ENCODE results near the gene MED13. TPM values are rescaled to one million over a fixed set of nuclear protein-coding genes. Genes with fewer than 3 reads are reported as not detected.

Gene MED13
- total RNA-seq, 4 donors from 2014 or later: 58.8 to 129 (median 75.9) TPM

DNA sequence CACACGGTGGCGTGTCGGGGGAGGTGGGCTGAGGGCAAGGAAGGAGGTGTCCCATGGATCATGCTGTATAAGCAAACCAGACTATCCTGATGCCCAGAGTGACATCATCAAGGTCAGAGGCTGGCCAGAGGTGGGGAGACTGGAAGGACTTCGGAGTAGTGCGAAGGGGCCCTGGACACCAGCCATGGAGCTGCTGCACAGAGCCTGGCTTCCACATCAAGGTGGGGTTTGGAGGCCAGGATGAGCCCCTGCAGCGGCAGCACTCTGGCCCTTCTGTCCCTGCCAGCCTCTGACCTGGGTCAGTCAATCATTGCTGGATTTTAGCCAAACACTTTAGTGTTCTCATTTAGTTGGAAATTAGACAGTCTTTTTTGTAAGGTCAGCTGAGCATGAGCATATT, 34.8 kb downstream of the MED13 start:
- TF ChIP-seq POLR2A (IDR thresholded peaks at IDR 0.05) (no peak), EP300 (IDR thresholded peaks at IDR 0.05) (no peak), POLR2AphosphoS5 (IDR thresholded peaks at IDR 0.05) (no peak)
- TF ChIP-seq, protein P1, sequence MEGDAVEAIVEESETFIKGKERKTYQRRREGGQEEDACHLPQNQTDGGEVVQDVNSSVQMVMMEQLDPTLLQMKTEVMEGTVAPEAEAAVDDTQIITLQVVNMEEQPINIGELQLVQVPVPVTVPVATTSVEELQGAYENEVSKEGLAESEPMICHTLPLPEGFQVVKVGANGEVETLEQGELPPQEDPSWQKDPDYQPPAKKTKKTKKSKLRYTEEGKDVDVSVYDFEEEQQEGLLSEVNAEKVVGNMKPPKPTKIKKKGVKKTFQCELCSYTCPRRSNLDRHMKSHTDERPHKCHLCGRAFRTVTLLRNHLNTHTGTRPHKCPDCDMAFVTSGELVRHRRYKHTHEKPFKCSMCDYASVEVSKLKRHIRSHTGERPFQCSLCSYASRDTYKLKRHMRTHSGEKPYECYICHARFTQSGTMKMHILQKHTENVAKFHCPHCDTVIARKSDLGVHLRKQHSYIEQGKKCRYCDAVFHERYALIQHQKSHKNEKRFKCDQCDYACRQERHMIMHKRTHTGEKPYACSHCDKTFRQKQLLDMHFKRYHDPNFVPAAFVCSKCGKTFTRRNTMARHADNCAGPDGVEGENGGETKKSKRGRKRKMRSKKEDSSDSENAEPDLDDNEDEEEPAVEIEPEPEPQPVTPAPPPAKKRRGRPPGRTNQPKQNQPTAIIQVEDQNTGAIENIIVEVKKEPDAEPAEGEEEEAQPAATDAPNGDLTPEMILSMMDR (IDR thresholded peaks at IDR 0.05): no peak
- H3K4me3 ChIP-seq: no peak overlapping the region

DNA sequence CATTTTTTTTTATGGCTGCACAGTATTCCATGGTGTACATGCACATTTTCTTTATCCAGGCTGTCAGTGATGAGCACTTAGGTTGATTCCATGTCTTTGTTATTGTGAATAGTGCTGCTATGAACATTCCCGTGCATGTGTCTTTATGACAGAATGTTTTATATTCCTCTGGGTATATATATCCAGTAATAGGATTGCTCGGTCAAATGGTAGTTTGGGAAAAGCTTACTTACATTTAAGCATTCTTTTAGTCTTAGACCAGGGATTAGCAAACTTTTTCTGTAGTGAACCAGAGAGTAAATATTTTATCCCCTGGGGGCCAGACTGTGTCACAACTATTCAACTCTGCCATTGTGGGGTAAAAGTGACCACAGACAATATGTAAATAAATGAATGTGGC, 40.2 kb downstream of the MED13 start:
- TF ChIP-seq EP300 (IDR thresholded peaks at IDR 0.05): no peak
- TF ChIP-seq POLR2AphosphoS5 (IDR thresholded peaks at IDR 0.05): no peak
- TF ChIP-seq, protein P1 (IDR thresholded peaks at IDR 0.05): no peak
- TF ChIP-seq POLR2A (IDR thresholded peaks at IDR 0.05): no peak
- no peaks in the 10 kb centered on the region for H3K27me3 ChIP-seq
- no peak overlapping the region for H3K4me3 ChIP-seq
- H3K27ac ChIP-seq: no peak overlapping the region
- H3K4me1 ChIP-seq: no peaks in the 10 kb centered on the region
- peaks cover 81% of the 10 kb centered on the region for H3K36me3 ChIP-seq
- 68% methylated on average over 2 of the region's 2 CpGs for WGBS
- DNase-seq (ENCODE audit: low spot score in 2 of 2): no peak
- no peaks in the 10 kb centered on the region for H3K9me3 ChIP-seq

More for the DNA sequence above, 34.8 kb downstream of the MED13 start:
- H3K27ac ChIP-seq: no peak overlapping the region
- H3K9me3 ChIP-seq: no peaks in the 10 kb centered on the region
- no peaks in the 10 kb centered on the region for H3K27me3 ChIP-seq
- no peak for DNase-seq (ENCODE audit: low spot score in 2 of 2)
- no peaks in the 10 kb centered on the region for H3K4me1 ChIP-seq
- H3K36me3 ChIP-seq: peaks cover 82% of the 10 kb centered on the region
- WGBS: 91% methylated on average over 6 of the region's 6 CpGs

DNA sequence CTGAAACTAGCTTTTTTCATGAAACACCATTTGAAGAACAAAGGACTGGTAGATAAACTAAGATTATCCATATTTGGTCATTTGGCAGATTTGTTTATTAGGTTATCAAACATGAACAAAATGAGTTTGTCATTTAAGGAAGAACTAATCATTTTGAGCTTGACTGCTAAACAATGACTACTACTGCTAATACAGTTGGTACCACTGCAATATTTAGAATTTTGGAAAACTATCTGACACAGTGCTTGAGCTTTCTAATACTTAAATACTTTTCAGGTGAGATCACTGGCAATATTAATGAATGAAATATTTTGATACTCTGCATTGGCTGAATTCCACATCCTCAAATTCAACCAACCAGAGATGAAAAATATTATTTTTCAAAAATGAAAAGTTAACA, 47.2 kb downstream of the MED13 start:
- no peaks in the 10 kb centered on the region for H3K27me3 ChIP-seq
- H3K9me3 ChIP-seq: no peaks in the 10 kb centered on the region
- H3K4me1 ChIP-seq: no peaks in the 10 kb centered on the region
- TF ChIP-seq EP300 (IDR thresholded peaks at IDR 0.05) (no peak), POLR2AphosphoS5 (IDR thresholded peaks at IDR 0.05) (no peak), POLR2A (IDR thresholded peaks at IDR 0.05) (no peak)
- TF ChIP-seq, protein P1 (IDR thresholded peaks at IDR 0.05): no peak
- no peak for DNase-seq (ENCODE audit: low spot score in 2 of 2)
- H3K36me3 ChIP-seq: peaks cover 29% of the 10 kb centered on the region
- no peak overlapping the region for H3K4me3 ChIP-seq
- no peak overlapping the region for H3K27ac ChIP-seq

DNA sequence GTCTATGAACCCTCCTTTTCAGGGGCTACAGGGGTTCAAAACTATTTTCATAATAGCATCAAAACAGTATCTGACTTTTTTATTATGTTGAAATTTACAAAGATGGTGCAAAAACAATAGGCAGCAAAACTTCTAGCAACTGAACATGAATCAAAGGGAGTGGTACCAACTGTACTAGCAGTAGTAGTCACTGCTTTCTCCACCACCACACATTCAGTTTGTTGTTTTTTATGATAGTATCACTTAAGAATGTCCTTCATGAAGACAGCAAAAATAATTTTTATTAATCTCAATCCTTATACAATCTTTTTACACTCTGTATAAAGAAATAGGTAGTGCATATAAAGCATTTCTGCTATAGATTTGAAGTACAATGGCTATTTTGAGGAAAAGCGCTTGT, 47.6 kb downstream of the MED13 start:
- no peaks in the 10 kb centered on the region for H3K9me3 ChIP-seq

DNA sequence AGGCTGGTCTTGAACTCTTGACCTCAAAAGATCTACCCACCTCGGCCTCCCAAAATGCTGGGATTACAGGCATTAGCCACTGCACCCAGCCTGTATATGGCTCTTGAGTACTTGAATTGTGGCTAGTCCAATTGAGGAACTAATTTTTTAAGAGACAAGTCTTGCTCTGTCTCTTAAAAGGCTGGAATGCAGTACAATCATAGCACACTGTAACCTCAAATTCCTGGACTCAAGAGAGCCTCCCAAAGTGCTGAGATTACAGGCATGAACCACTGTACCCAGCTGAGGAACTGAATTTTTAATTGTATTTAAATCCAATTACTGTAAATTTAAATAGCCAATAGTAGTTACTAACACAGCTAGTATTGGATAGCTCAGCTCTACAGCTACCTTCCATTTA, 50.6 kb downstream of the MED13 start:
- Histone ChIP-seq H3K4me1 (no peaks in the 10 kb centered on the region), H3K27ac (no peak overlapping the region), H3K36me3 (peaks cover 42% of the 10 kb centered on the region), H3K9me3 (no peaks in the 10 kb centered on the region), H3K27me3 (no peaks in the 10 kb centered on the region), H3K4me3 (no peak overlapping the region)
- TF ChIP-seq POLR2A (IDR thresholded peaks at IDR 0.05) (no peak), POLR2AphosphoS5 (IDR thresholded peaks at IDR 0.05) (no peak), EP300 (IDR thresholded peaks at IDR 0.05) (no peak)
- TF ChIP-seq, protein P1 (IDR thresholded peaks at IDR 0.05): no peak
- no peak for DNase-seq (ENCODE audit: low spot score in 2 of 2)
- 100% methylated on average over 1 of the region's 1 CpG for WGBS

More for the DNA sequence above, 47.6 kb downstream of the MED13 start:
- DNase-seq (ENCODE audit: low spot score in 2 of 2): no peak
- H3K36me3 ChIP-seq: peaks cover 29% of the 10 kb centered on the region
- TF ChIP-seq EP300 (IDR thresholded peaks at IDR 0.05) (no peak), POLR2A (IDR thresholded peaks at IDR 0.05) (no peak), POLR2AphosphoS5 (IDR thresholded peaks at IDR 0.05) (no peak)
- TF ChIP-seq, protein P1 (IDR thresholded peaks at IDR 0.05): no peak
- H3K4me3 ChIP-seq: no peak overlapping the region
- no peaks in the 10 kb centered on the region for H3K4me1 ChIP-seq
- 91% methylated on average over 1 of the region's 1 CpG for WGBS
- no peak overlapping the region for H3K27ac ChIP-seq
- H3K27me3 ChIP-seq: no peaks in the 10 kb centered on the region
